NCI-H1417 treated with DMSO at 0.1 percent for 48 hours (cell line): ENCODE results near the gene DOCK10.

Source experiments
- DNase-seq: peaks from one replicate; lab custom pipeline; 2025; lab: John Stamatoyannopoulos, UW

DOCK10 gene

DNA sequence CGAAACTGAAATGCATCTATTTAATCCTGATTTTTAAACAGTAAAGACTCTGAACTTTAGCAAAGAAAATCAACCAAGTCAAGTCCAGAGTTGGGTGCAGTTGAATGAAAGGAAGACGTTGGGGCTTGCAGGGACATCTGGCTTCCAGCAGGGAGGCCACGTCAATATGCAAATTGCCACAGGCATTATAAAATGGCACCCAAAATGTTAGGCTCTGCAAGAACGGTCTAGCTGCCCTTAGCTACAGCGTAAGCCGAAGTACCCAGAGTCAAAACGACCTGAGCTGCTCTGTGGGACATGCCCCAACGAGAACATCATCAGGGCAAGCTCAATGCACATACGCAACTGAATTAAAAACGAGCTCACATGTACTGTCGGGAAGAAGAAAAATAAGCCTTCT lies 30.7 kb downstream of the DOCK10 start:
- no peak for DNase-seq

DNA sequence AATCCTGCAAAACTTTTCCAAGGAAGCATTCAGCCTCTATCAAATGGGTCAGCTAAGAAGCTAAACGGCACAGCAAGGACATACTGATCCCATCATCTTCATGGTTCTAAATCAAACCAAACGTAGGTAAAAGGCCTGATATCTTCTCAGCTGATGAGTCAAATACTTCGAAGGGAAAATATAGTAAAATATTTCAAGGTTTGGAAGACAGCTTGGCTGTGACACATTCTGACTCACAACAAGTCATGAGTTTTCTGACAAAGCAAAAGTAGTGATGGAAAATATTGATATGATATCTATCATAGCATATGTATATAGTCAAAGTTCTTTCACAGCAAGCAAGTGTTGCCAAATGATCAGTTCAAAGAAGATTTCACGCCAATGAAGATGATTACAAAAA lies 31.5 kb downstream of the DOCK10 start:
- no peak for DNase-seq

DNA sequence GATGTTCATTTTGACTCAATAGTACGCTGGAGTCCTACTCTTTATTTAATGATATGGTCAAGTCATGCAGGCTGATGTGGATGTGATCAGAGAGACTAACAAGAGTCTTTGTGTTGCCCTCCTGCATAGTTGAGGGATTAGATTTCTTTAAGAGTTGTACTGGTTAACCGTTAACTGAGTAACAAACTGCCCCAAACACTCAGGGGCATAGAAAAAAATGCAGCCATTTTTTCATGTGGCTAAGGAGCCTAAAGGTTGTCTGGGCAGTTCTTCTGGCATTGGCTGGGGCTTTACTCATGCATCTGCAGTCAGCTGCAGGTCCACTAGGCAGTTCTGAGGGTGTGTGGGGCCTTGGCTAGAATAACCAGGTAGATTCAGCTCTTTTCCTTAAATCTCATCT lies 32.5 kb downstream of the DOCK10 start:
- DNase-seq = no peak

DNA sequence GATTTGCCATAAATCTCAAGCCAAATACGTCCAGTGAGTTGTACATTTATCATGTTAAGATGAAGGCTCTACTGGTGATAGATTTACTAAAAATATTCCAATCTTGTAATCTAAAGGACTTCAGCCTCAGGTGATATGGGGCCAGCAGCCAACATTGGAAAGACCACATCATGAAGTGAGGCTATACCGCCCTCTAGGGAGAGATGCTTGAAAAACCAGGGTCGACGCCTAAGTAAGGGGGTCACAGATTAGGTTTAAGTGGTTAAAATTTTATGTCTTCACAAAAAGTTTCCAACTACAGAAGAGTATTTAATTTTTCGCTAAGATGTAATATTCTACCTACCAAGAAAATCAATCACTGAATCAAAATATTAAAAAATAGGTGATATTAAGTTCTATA lies 33.3 kb downstream of the DOCK10 start:
- no peak for DNase-seq

DNA sequence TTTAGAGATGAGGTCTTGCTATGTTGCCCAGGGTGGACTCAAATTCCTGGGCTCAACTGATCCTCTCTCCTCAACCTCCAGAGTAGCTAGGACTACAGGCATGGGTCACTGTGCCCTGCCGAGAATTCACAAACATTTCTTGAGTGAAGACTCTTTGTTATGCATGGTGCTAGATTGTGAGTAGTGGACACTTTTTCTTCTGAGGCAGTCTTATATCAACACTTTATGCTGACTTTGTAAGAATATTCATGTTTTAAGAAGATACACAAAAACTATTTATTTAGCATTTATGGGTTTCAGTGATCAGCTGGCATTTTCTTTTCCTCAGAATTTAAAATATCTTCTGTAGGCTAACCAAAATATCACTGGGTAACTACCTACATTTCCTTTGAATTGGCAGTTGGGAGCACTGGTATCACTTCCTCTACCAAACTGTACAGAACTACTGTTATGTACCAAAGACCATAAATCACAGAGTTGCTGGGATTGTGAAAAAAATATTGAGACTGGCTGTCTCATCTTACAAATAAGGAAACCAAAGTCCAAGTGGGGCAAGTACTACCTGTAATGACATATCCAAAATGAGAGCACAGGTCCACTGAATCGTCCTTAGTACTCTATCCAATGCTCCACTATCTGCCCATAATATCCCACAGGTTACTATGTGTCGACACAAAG lies 34.0 kb downstream of the DOCK10 start:
- no peak for DNase-seq

DNA sequence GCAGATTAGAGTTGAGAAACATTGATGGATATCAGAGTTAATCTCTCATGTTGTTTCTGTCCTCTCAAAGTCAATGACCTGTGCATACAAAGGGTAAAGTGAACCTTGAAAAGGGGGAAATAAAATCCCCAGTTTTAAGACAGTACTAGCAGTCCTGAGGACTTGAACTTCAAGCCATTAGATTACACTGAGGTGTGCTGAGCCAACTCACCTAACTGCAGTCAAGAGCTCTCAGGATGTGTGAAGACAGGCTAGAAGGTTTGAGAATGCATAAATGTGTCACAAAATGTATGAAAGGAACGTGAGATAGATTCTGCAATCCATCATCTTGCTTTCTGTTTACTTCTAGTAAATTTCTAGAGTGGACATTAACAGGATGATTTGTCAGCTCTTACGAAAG lies 35.5 kb downstream of the DOCK10 start:
- DNase-seq = no peak

DNA sequence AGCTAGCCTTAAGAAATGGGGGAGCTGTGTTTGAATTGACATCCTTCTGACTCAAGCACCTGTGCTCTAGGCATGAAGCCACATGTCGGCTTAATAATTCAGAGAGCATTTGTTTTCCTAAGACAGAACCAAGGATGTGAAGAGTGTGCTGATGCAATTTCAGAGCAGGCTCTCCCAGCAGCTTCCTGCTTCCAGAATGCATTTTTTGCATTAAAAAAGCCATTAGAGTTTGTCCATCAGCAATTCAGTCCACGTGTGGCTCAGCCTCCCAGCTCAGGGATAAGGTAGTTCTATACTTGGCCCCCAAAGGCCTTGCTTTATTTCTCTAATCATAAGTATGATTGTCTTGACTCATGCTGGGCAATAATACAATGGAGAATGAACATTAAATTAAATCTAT lies 37.7 kb downstream of the DOCK10 start:
- no peak for DNase-seq

DNA sequence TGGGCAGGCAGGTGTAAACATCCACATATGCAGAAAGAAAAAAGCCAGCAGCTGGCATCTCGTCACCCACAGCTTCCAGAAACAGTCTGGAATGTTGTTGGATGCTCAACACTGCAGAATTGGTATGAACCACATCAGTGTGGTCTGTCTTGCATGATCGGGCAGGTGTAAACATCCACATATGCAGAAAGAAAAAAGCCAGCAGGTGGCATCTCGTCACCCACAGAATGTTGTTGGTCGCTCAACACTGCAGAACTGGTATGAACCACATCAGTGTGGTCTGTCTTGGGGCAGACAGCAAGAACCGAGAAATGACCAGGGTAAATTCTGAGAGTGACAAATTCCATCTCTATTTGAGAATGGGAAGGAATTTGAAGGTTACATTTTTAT lies 39.6 kb downstream of the DOCK10 start:
- DNase-seq = no peak

DNA sequence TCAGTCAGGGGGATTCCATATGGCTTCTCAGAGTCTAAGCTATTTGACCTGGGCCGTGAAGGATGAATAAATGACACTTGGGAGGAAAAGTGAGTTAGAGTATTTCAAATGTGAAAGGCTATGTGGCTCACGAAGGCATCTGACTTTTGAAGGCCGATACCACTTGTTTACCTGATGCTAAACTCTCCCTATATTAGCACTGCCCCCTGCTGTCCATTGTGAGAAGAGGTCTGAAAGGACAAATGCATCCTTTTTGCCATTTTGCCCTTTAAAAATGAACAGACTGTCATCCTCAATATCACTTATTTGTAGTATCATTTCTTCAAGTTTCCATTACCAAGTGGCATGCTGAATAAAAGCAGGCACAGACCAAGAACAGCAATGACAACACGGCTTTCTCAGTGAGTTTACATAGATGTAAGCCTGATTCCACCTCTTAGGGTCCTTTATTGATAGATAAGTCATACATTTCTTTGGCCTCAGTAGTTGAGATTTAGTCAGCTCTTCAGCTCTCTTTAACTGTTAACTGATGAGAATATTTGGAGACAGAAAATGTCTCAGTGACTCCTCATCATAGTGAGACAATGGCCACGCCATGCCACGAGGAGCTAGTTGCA lies 40.1 kb downstream of the DOCK10 start:
- no peak for DNase-seq

DNA sequence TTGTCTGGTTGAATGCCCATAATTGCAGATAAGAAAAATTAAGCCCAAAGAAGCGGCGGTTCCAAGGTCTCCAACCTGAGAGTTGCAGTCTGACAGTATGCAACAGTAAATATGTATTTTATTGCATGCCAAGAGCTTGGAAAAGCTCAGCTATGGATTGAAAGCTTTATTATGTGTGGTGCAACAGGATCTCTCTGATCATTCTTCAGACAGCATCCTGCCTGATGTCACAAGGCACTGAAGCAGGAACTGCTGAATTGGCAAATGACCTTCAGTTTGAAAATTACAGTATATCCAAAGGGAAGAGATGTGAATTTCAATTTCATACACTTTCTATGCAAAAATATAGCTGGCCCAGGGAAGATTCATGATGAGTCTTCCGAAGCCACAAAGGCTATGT lies 42.5 kb downstream of the DOCK10 start:
- DNase-seq = no peak

DNA sequence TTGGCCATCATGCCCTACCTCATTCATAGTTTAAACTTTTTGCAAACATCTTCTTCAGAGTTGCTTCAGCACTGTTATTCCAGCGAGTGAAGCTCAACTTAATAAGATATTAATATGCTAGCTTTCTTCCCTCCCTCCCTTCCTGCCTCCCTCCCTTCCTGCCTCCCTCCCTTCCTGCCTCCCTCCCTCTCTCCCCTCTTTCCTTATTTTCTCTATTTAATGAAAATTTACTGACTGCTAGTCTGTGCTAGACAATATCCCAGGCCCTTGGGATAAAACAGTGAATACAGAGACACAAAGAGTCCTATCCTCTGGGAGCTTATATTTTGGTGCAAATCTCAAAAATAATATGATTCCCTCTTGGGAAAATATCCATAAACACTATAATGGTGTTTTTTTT lies 42.9 kb downstream of the DOCK10 start:
- DNase-seq = no peak

DNA sequence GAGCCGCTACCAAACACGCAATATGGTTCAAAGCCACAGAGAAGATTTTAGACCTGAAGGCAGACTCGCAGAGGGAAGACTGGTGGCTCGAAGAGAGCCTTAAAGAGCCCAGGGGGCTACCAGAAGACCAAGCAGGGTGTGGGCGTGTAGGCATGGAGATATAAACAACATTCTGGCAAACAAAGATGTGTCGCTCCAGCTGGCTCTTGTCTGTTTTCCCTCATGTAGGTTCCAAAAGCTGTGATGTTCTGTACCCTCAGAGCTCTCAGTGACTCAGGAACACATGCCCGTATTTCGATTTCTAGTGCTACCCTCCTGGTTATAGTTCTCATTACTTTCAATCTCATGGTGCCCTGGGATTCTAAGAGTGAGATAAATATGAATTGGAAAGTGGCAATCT lies 44.5 kb downstream of the DOCK10 start:
- no peak for DNase-seq

DNA sequence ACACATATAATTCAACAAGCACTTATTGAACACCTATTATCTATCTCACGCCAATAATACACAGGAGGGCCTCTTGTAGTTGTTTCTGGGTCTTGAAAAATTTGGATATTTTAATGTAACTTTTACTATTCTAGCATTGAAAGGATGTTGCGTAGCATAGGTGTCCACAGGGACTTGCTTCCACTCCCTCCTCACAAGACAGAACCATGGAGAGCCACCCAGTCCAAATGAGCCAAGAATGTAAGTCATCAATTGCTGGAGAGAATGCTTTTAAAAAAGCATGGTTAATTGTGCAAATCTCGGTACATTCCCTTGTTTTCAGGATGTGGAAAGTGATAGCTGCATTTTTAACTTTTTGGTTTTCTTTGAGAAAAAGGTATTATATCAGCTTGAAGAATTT lies 46.8 kb downstream of the DOCK10 start:
- DNase-seq = no peak

DNA sequence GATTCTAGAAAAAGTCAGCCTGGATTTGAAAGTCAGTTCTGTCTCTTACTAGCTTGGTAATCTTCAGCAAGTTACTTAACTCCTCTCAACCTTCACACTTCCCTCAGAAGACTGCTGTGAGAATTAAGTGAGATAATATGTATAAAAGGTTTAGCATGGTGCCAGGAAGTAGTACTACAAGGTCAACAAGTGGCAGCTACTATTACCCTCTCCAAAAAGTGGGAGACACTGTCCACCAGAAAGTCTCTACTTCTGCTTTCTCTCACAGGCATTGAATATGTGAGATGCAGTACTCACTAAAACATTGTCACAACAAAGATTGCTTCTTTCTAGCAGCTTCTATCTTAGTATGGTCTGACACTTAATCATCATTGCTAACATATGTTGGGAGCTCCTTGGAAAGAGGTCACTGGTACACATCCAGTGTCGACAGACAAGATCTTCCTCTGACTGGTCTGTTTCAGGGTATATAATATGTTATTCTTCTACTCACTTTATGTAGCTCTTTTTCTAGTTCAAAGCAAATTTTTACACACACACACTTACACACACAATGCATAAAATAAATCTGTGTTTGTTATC lies 47.9 kb downstream of the DOCK10 start:
- DNase-seq = no peak

DNA sequence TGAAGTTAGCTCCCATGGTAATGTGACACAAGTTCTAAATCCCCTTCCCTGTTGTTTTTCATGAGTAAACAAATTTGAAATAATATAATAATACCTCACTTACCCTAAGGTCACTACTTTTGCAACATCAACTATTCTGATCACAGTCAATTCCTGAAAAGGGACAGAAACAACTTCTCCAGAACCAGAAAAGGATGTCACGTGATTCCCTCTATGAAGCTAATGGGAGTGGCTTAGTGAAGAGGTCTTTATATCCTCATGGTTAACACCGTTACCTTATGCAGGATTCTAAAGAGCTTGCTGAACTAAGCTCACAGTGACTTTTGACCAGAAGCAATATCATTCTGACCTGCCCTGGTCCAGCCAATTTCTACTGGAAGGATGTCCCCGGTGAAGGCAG lies 51.6 kb downstream of the DOCK10 start:
- no peak for DNase-seq

DNA sequence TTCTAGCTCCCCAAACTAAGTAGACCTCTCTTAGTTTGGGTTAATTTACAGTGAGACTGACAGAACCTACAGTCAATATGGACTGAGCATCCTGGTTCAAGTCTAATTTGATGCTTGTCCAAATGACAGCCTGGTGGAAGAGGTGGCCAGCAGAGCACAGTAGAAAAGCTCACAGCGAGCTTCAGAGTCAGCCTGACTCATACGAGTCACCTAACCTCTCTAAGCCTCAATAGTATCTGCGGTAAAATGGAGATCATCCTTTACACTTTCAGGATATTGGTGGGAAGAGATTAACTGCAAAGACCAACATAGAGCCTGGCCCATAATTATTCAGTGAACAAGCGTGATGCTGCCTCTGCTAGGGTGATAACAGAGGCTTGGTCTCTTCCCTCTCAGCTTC lies 54.5 kb downstream of the DOCK10 start:
- no peak for DNase-seq

DNA sequence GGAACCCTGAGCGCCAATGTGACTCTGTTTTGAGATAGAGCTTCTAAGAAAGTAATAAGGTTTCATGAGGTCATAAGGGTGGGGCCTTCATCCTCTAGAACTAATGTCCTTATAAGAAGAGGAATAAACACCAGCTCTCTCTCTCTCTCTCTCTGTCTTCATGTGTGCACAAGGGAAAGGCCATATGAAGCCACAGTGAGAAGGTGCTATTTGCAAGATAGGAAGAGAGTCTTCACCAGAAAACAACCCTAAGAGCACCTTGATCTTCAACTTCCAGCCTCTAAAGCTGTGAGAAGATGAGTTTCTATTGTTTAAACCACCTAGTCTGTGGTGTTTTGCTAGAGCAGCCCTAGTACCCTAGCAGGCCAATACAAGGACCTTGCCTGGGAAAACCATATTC lies 55.8 kb downstream of the DOCK10 start:
- no peak for DNase-seq

DNA sequence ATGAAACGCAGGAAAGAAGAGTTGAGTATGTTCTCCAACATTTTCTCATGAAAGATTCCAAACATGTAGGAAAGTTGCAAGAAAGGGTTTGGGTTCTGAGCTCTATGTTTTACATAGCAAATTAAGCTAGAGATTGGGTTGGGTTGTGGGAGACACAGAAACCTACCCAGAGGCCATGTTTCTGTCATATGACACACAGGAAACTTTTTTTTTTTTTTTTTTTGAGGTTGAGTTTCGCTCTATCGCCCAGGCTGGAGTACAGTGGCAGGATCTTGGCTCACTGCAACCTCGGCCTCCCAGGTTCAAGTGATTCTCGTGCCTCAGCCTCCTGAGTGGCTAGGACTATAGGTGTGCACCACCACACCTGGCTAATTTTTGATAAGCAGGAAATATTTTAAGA lies 57.6 kb downstream of the DOCK10 start:
- DNase-seq = no peak

DNA sequence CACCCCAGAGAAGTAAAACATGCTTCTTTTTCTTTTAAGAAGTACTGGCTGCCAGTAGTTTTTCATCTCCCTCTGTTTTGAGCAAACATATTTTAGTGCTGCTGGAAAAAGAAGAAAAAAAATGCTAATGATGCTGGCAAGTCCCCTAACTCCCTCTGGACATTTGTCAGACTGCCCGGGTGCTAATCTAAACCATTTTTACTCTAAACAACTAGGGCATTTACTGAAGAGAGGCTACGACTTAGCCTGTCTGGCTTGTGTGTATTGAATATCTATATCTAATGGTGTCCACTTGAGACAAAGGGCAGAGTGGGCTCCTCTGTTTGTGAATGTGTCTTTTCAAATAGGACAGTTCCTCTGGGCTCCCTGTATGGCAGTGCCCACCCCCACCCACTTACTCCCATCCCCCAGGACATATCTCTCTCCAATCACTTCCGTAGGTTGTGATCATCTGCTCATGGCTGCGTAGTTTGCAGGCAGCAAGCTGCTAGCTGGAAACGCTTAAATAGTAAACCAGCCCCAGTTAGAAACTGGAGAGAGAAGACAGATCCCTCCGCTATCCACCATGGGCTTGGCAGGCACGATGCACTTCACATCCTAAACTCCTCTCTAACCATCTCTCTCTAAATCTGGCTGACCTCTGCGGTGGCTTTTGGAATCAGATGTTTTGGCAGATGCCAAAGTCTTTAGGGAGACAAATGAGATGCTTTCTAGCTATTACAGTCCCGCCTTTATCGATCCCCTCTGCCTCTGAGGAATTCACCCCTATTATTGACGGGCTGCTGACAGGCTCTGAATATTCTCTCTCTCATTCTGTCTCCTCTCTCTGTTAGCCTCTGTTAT lies 58.3 kb downstream of the DOCK10 start:
- DNase-seq = no peak

DNA sequence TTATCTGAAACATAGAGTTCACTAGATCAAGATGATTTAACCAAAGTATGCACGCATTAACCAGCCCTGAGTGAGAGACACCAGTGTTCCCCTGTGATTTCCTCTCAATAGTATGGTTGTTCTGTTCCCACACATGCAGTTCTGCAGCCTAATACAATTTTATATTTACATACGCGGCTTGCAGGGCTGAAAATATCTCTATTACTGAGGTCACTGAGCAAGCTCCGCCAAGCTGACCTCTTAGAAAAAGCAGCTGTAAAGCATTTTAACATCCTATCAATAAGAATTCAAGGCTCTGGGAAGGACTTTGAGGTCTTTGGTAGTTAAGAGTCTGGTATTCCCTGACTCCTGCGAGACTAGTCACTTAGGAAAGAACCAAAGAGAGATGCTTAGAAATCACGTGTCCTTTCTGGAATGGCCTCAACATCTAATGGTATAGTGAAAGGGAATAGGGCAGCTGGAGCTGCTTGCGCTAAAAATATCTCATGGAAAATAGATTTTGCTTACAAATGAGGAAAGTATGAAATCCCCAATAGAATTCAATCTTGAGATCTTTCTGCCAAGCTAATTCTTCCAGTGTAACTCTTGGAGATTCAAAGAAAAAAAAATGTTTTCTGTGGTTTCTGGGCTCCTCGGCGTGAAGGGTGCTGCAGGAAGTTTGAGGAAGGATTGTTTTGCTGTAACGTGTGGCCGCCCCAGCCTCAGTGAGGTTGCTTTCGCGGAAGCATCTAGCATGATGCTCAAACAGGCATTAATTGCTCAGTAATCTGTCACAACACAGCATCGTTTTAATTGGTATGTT lies 59.2 kb downstream of the DOCK10 start:
- DNase-seq = peak; percentile 20

DNA sequence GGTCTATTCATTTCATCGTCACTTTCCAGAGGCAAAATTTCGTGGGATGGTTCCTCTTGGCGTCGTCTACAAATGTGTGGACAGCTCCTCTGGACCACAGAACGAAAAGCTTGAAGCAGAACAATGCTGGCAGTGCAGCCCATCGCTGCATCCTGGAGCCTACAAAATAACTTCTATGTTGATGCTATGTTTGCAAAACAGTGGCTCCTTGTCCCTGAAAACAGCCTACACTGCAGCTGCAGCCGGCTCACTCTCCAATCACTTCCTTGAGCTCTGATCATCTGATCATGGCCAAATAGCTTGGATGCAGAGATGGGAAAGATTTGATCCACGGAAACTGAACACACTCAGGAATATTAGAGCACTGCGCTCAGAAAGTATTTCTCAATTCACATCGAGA lies 60.0 kb downstream of the DOCK10 start:
- no peak for DNase-seq
